H1 (cell line): ENCODE data around the gene EFEMP2. TPM values are rescaled to one million over a fixed set of nuclear protein-coding genes. Genes with fewer than 3 reads are reported as not detected.

ENCODE experiments used
- CTCF ChIA-PET: fragments of 300-600 bp; sonication (Branson Sonifier 250); formaldehyde crosslinking; loops from one replicate; lab custom pipeline; 2021; ENCODE audit not compliant: partially characterized antibody; lab: Charles Lee
- POLR2A ChIA-PET: fragments of 300-600 bp; sonication (Branson Sonifier 250); formaldehyde crosslinking; loops from one replicate; lab custom pipeline; 2021; ENCODE audit warnings: inconsistent platforms; ENCODE audit not compliant: partially characterized antibody; lab: Charles Lee
- DNase-seq, 2 experiments: peaks; one replicate each; pipeline versions ENCODE4 v3.0.0 to v3.0.0-alpha.2; 2010 to 2022; ENCODE audit warnings: low spot score in 2 of 2, low read depth in 1 of 2, mixed read lengths in 1 of 2
- FAIRE-seq: peaks from 2 replicates; lab custom pipeline; 2011; peaks lifted over from hg19 to GRCh38; lab: Jason Lieb, UNC
- H2AFZ ChIP-seq: 2 replicates; pipeline ENCODE4 v1.8.1; 2012; ENCODE audit warnings: low read length, inconsistent platforms
- H2AK5ac ChIP-seq: 2 replicates; pipeline ENCODE4 v1.6.1; 2013; ENCODE audit warnings: low read depth, low read length
- H2BK120ac ChIP-seq: replicated peaks from 2 replicates; pipeline ENCODE3; 2013; ENCODE audit warnings: low read depth, low read length, inconsistent platforms
- H2BK12ac ChIP-seq: 2 replicates; pipeline ENCODE4 v1.6.1; 2013; ENCODE audit warnings: low read depth, low read length
- H2BK15ac ChIP-seq: 2 replicates; pipeline ENCODE4 v1.6.1; 2013; ENCODE audit warnings: low read length
- H2BK20ac ChIP-seq: 2 replicates; pipeline ENCODE4 v1.6.1; 2013; ENCODE audit warnings: low read length
- H2BK5ac ChIP-seq: 2 replicates; pipeline ENCODE4 v1.6.1; 2013; ENCODE audit warnings: low read depth, low read length
- H3K14ac ChIP-seq: 2 replicates; pipeline ENCODE4 v1.6.1; 2013; ENCODE audit warnings: inconsistent platforms; ENCODE audit not compliant: insufficient read length
- H3K18ac ChIP-seq: 2 replicates; pipeline ENCODE4 v1.6.1; 2013; ENCODE audit warnings: low read length; ENCODE audit errors: extremely low read depth
- H3K23ac ChIP-seq: 2 replicates; pipeline ENCODE4 v1.6.1; 2013; ENCODE audit warnings: inconsistent platforms; ENCODE audit not compliant: insufficient read length
- H3K23me2 ChIP-seq: 2 replicates; pipeline ENCODE4 v1.6.1; 2013; ENCODE audit warnings: low read depth, low read length
- H3K27ac ChIP-seq: 2 replicates; pipeline ENCODE4 v1.6.1; 2011; ENCODE audit warnings: low read depth, low read length, inconsistent platforms
- H3K27me3 ChIP-seq, 4 experiments: replicated peaks in 1 of 4; 1 replicate in 1 of 4; 2 replicates in 3 of 4; pipeline versions ENCODE4 v1.6.1 to v1.8.1; 2011 to 2013; ENCODE audit warnings: low read length in 3 of 4, mild to moderate bottlenecking in 3 of 4, inconsistent platforms in 2 of 4, mixed read lengths in 2 of 4, moderate library complexity in 1 of 4; ENCODE audit not compliant: control insufficient read depth in 3 of 4, insufficient read depth in 3 of 4; ENCODE audit errors: extremely low read depth in 1 of 4
- H3K36me3 ChIP-seq, 4 experiments: 2 replicates each; pipeline versions ENCODE4 v1.6.1 to v1.8.1; 2011 to 2013; ENCODE audit warnings: mild to moderate bottlenecking in 4 of 4, low read length in 3 of 4, moderate library complexity in 2 of 4, control low read depth in 1 of 4, inconsistent platforms in 1 of 4; ENCODE audit not compliant: insufficient read depth in 4 of 4, control insufficient read depth in 2 of 4
- H3K4ac ChIP-seq: replicated peaks from 2 replicates; pipeline ENCODE3; 2013; ENCODE audit warnings: low read length, low read depth, mixed read lengths, inconsistent platforms; ENCODE audit not compliant: insufficient read length
- H3K4me1 ChIP-seq, 4 experiments: replicated peaks in 1 of 4; 1 replicate in 1 of 4; 2 replicates in 3 of 4; pipeline versions ENCODE4 v1.6.1 to v1.8.1; 2011 to 2013; ENCODE audit warnings: low read length in 3 of 4, inconsistent platforms in 2 of 4, mixed read lengths in 1 of 4; ENCODE audit not compliant: insufficient read depth in 4 of 4, control insufficient read depth in 3 of 4
- H3K4me2 ChIP-seq, 2 experiments: 2 replicates each; pipeline versions ENCODE4 v1.6.1 to v1.8.1; 2011 to 2013; ENCODE audit warnings: low read depth in 2 of 2, low read length in 2 of 2, control low read depth in 1 of 2, inconsistent platforms in 1 of 2, mild to moderate bottlenecking in 1 of 2; ENCODE audit not compliant: insufficient read depth in 1 of 2
- H3K4me3 ChIP-seq, 4 experiments: fragments of 200-600, 300-600 bp in 1 of 4; sonication (generic), shearing (Covaris generic), sonication (Bioruptor Twin) in 1 of 4; 2 replicates each; pipeline versions ENCODE4 v1.5.1 to v1.8.1; 2011 to 2016; ENCODE audit warnings: low read length in 4 of 4, low read depth in 3 of 4, control low read depth in 2 of 4, inconsistent platforms in 2 of 4, mild to moderate bottlenecking in 2 of 4, mixed read lengths in 1 of 4, moderate library complexity in 1 of 4; ENCODE audit not compliant: insufficient read depth in 2 of 4; ENCODE audit errors: extremely low read depth in 1 of 4
- H3K56ac ChIP-seq: replicated peaks from 2 replicates; pipeline ENCODE3; 2013; ENCODE audit warnings: low read depth, mild to moderate bottlenecking, mixed read lengths, low read length, inconsistent platforms; ENCODE audit not compliant: insufficient read length
- H3K79me1 ChIP-seq: 2 replicates; pipeline ENCODE4 v1.6.1; 2013; ENCODE audit warnings: low read depth, low read length, control low read depth
- H3K79me2 ChIP-seq, 2 experiments: 2 replicates each; pipeline versions ENCODE4 v1.6.1 to v1.8.1; 2012 to 2013; ENCODE audit warnings: low read length in 2 of 2, mild to moderate bottlenecking in 2 of 2, inconsistent platforms in 1 of 2; ENCODE audit not compliant: insufficient read depth in 2 of 2, control insufficient read depth in 1 of 2
- H3K9ac ChIP-seq, 4 experiments: replicated peaks in 1 of 4; 1 replicate in 1 of 4; 2 replicates in 3 of 4; pipeline versions ENCODE4 v1.6.1 to v1.8.1; 2011 to 2013; ENCODE audit warnings: low read depth in 3 of 4, low read length in 3 of 4, control low read depth in 2 of 4, mild to moderate bottlenecking in 2 of 4, moderate library complexity in 2 of 4, inconsistent platforms in 1 of 4; ENCODE audit errors: extremely low read depth in 1 of 4
- H3K9me3 ChIP-seq, 2 experiments: 2 replicates each; pipeline versions ENCODE4 v1.6.1 to v1.8.1; 2012 to 2013; ENCODE audit warnings: mild to moderate bottlenecking in 2 of 2, moderate library complexity in 2 of 2, control low read depth in 1 of 2, inconsistent platforms in 1 of 2, low read depth in 1 of 2, low read length in 1 of 2, mixed read lengths in 1 of 2; ENCODE audit not compliant: insufficient read depth in 2 of 2
- H4K20me1 ChIP-seq, 2 experiments: replicated peaks in 1 of 2; 2 replicates each; pipeline versions ENCODE3 to v1.8.1; 2011 to 2013; ENCODE audit warnings: inconsistent platforms in 2 of 2, low read length in 2 of 2, mild to moderate bottlenecking in 1 of 2; ENCODE audit not compliant: insufficient read depth in 2 of 2, control insufficient read depth in 1 of 2
- H4K5ac ChIP-seq: 2 replicates; pipeline ENCODE4 v1.6.1; 2013; ENCODE audit warnings: low read length, low read depth, mixed read lengths, inconsistent platforms; ENCODE audit not compliant: insufficient read length
- H4K8ac ChIP-seq: 2 replicates; pipeline ENCODE4 v1.8.0; 2013; ENCODE audit warnings: mild to moderate bottlenecking, moderate library complexity, low read length, inconsistent platforms; ENCODE audit not compliant: insufficient read depth; ENCODE audit errors: extremely low read depth
- H4K91ac ChIP-seq: replicated peaks from 2 replicates; pipeline ENCODE3; 2013; ENCODE audit warnings: low read length, mixed read lengths, inconsistent platforms; ENCODE audit not compliant: insufficient read length
- BCL11A ChIP-seq, 2 experiments: IDR thresholded peaks; one replicate each; pipeline ENCODE4 v1.6.1; 2011; ENCODE audit warnings: low read depth in 2 of 2, low read length in 2 of 2, mild to moderate bottlenecking in 2 of 2
- FOSL1 ChIP-seq: IDR thresholded peaks from 2 replicates; pipeline ENCODE4 v1.6.1; 2011; ENCODE audit warnings: mild to moderate bottlenecking, low read depth, low read length, moderate library complexity; ENCODE audit not compliant: insufficient read depth
- TAF7 ChIP-seq: optimal IDR thresholded peaks from 2 replicates; pipeline ENCODE3; 2011; ENCODE audit warnings: low read depth, mild to moderate bottlenecking, inconsistent platforms, low read length, moderate library complexity, borderline replicate concordance
- WGBS, 2 experiments: shearing (Covaris generic) in 1 of 2; methylation state at CpG; one replicate each; pipeline versions ENCODE4 v1.1.6 to v1.1.7; 2013 to 2015; ENCODE audit warnings: low lambda C conversion rate in 2 of 2, mixed read lengths in 2 of 2, inconsistent platforms in 1 of 2, low coverage in 1 of 2, missing lambda C conversion rate in 1 of 2; ENCODE audit not compliant: insufficient replicate concordance in 2 of 2, insufficient coverage in 1 of 2, insufficient read length in 1 of 2; ENCODE audit errors: extremely low coverage in 1 of 2, missing lambda C conversion rate in 1 of 2; 5-methylcytosine and 5-hydroxymethylcytosine counted together
- polyA plus RNA-seq, 7 experiments: library from polyadenylated mRNA; depleted of rRNA in 3 of 7; stranded (reverse) in 5 of 7; unstranded in 2 of 7; fragments of >200 nt in 5 of 7; fragments of 200-250 nt in 2 of 7; gene quantifications; 1 replicate in 5 of 7; 2 replicates in 1 of 7; 4 replicates in 1 of 7; pipeline versions ENCODE4 v1.2.1 to v1.2.3, GENCODE V29; 2011 to 2013; ENCODE audit warnings: missing spikeins in 2 of 7, mixed read lengths in 2 of 7
- total RNA-seq: library from RNA; stranded (reverse); fragmentation: NEBNext Ultra II Directional; extraction: Animal tissue kit (Norgen Biotek cat#: 25700); gene quantifications from 2 replicates; pipeline ENCODE4 v1.2.1, GENCODE V29; 2021

EFEMP2 gene
- total and polyA plus RNA-seq, 2 of the 8 experiments (the other 6 are each of a cell fraction or from before 2014, with no cell fraction given) = 8.8 to 17.2 TPM

GRCh38 chr11:65895482-65895981 lies 22.9 kb upstream of the EFEMP2 start:
- DNase-seq (no peak), FAIRE-seq (no peak)
- Histone ChIP-seq H3K27ac (no peak overlapping the region), H2BK5ac (no peak overlapping the region), H2AFZ (no peak overlapping the region), H2AK5ac (0 out of 2 replicates have a peak overlapping the region, but pooled peaks have one; percentile 65), H3K9me3 (no peaks in the 10 kb centered on the region), H3K23ac (no peak overlapping the region), H4K5ac (no peak overlapping the region), H3K14ac (no peak overlapping the region), H3K56ac (no peak overlapping the region), H3K4ac (no peak overlapping the region), H3K4me2 (no peak overlapping the region), H3K9ac (no peak overlapping the region), H3K79me1 (no peaks in the 10 kb centered on the region; the same call in 1 of the 2 replicates), H3K18ac (no peak overlapping the region), H3K4me3 (no peak overlapping the region), H2BK12ac (no peak overlapping the region), H3K4me1 (peaks cover 0 to 18% (median 6%) of the 10 kb centered on the region in 4 experiments; a peak in 6 of 7 replicates), H4K91ac (no peak overlapping the region), H2BK120ac (no peak overlapping the region), H4K8ac (no peak overlapping the region), H2BK15ac (no peak overlapping the region), H3K27me3 (peaks cover 11 to 22% (median 18%) of the 10 kb centered on the region in 4 experiments), H3K23me2 (peaks cover 18% of the 10 kb centered on the region; the same call in 1 of the 2 replicates)
- CTCF ChIA-PET = interaction anchor here (0.9 to 15.0 kb wide), 5 partner anchors 8 to 89 kb away, joined by 3 to 281 read pairs (median 150); partner anchors contain the start of genes CCDC85B and FIBP
- no peak for TF ChIP-seq TAF7
- TF ChIP-seq FOSL1 = no peak
- no peak for TF ChIP-seq BCL11A (IDR thresholded peaks at IDR 0.05; ENCODE audit: low read depth in 2 of 2, low read length in 2 of 2)
- TF ChIP-seq, all 59 proteins: peak for 0
- POLR2A ChIA-PET = interaction anchor here (1.3 to 1.9 kb wide), 3 partner anchors 22 to 85 kb away, joined by 3 to 5 read pairs (median 4); no protein-coding TSS in a partner anchor
- no peak overlapping the region for H2BK20ac ChIP-seq
- 89% methylated on average over 5 of the region's 5 CpGs; no CpG with 5 or more reads in 1 of the 2 experiments for WGBS, 2 experiments
- no peaks in the 10 kb centered on the region for H3K79me2 ChIP-seq
- no peaks in the 10 kb centered on the region for H3K36me3 ChIP-seq
- H4K20me1 ChIP-seq = peaks cover 0 to 4% of the 10 kb centered on the region in 2 experiments
